ENCODE measurements around the gene SSBP4.

GRCh38 chr19:18465214-18465963 lies 46.2 kb downstream of the SSBP4 start:
- no peak for TF ChIP-seq CTCF (conservative IDR thresholded peaks at IDR 0.05; ENCODE audit: low read depth, low read length)
- no peak for TF ChIP-seq FOS (IDR thresholded peaks at IDR 0.05; ENCODE audit: low read depth, low read length)
- TF ChIP-seq USF2 (IDR thresholded peaks at IDR 0.05; ENCODE audit: low read depth, low read length), result no peak
- TF ChIP-seq POLR2A (IDR thresholded peaks at IDR 0.05; ENCODE audit: low read depth, low read length), result no peak
- no peak for TF ChIP-seq CEBPB (IDR thresholded peaks at IDR 0.05; ENCODE audit: low read depth, low read length)
- TF ChIP-seq ELK1 (IDR thresholded peaks at IDR 0.05; ENCODE audit: borderline replicate concordance, low read depth, low read length), result no peak
